ENCODE data around the gene TMEM179.

The TMEM179 gene

DNA sequence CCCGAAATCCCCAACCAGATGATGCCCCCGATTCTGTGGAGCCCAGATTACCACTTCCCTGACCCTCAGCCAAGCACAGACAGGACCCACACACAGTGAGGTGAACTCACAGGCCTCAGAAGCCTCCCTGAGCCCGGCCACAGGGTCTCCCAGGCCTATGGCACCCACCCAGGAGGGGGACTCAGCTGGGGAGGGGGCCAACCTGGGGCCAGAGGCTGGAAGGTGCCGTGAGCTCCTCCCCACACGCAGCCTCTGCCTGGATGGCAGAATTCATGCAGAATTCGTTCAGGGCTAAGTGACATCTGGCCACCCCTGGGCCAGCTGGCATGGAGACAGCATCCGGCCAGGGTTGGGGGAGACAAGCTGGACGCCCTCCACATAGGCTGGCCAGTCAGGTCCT, 11.8 kb downstream of the TMEM179 start:
- no peak for TF ChIP-seq NFIC (IDR thresholded peaks at IDR 0.05)
- TF ChIP-seq RAD21 (IDR thresholded peaks at IDR 0.05; ENCODE audit: low read depth) = no peak
- TF ChIP-seq TAF1 (IDR thresholded peaks at IDR 0.05; ENCODE audit: low read depth) = no peak
- TF ChIP-seq YY1 (IDR thresholded peaks at IDR 0.05; ENCODE audit: low read depth) = no peak
- TF ChIP-seq, protein P1, sequence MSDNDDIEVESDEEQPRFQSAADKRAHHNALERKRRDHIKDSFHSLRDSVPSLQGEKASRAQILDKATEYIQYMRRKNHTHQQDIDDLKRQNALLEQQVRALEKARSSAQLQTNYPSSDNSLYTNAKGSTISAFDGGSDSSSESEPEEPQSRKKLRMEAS (IDR thresholded peaks at IDR 0.05) = no peak
- TF ChIP-seq CEBPB (IDR thresholded peaks at IDR 0.05) = no peak
- TF ChIP-seq ZBTB7A (IDR thresholded peaks at IDR 0.05; ENCODE audit: low read depth) = no peak
- TF ChIP-seq, protein P2, sequence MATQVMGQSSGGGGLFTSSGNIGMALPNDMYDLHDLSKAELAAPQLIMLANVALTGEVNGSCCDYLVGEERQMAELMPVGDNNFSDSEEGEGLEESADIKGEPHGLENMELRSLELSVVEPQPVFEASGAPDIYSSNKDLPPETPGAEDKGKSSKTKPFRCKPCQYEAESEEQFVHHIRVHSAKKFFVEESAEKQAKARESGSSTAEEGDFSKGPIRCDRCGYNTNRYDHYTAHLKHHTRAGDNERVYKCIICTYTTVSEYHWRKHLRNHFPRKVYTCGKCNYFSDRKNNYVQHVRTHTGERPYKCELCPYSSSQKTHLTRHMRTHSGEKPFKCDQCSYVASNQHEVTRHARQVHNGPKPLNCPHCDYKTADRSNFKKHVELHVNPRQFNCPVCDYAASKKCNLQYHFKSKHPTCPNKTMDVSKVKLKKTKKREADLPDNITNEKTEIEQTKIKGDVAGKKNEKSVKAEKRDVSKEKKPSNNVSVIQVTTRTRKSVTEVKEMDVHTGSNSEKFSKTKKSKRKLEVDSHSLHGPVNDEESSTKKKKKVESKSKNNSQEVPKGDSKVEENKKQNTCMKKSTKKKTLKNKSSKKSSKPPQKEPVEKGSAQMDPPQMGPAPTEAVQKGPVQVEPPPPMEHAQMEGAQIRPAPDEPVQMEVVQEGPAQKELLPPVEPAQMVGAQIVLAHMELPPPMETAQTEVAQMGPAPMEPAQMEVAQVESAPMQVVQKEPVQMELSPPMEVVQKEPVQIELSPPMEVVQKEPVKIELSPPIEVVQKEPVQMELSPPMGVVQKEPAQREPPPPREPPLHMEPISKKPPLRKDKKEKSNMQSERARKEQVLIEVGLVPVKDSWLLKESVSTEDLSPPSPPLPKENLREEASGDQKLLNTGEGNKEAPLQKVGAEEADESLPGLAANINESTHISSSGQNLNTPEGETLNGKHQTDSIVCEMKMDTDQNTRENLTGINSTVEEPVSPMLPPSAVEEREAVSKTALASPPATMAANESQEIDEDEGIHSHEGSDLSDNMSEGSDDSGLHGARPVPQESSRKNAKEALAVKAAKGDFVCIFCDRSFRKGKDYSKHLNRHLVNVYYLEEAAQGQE (IDR thresholded peaks at IDR 0.05; ENCODE audit: low read depth) = no peak
- TF ChIP-seq EGR1 (IDR thresholded peaks at IDR 0.05) = no peak
- TF ChIP-seq EP300 (IDR thresholded peaks at IDR 0.05; ENCODE audit: borderline replicate concordance) = no peak
- no peak for TF ChIP-seq TEAD4 (IDR thresholded peaks at IDR 0.05)
- no peak for TF ChIP-seq FOXM1 (IDR thresholded peaks at IDR 0.05; ENCODE audit: borderline replicate concordance, low read depth)
- TF ChIP-seq, protein P3, sequence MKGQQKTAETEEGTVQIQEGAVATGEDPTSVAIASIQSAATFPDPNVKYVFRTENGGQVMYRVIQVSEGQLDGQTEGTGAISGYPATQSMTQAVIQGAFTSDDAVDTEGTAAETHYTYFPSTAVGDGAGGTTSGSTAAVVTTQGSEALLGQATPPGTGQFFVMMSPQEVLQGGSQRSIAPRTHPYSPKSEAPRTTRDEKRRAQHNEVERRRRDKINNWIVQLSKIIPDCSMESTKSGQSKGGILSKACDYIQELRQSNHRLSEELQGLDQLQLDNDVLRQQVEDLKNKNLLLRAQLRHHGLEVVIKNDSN (IDR thresholded peaks at IDR 0.05) = no peak
- no peak for TF ChIP-seq TCF12 (IDR thresholded peaks at IDR 0.05; ENCODE audit: low read depth)
- TF ChIP-seq CREB1 (IDR thresholded peaks at IDR 0.05; ENCODE audit: low read depth) = no peak

DNA sequence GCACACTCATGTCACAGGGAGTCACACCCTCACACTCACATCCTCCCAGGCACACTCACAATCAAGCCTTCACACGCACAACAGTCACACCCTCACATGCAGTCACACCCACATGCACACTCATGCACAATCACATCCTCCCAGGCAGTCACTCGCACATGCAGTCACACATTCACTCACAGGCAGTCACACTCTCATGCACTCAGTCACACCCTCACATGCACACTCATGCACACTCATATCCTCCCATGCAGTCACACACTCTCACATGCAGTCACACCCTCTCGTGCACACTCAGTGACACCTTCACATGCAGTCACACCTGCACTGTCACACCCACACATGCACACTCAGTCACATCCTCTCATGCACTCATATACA, 12.3 kb downstream of the TMEM179 start:
- TF ChIP-seq TAF1 (IDR thresholded peaks at IDR 0.05; ENCODE audit: low read depth) = no peak
- TF ChIP-seq EP300 (IDR thresholded peaks at IDR 0.05; ENCODE audit: borderline replicate concordance) = no peak
- no peak for TF ChIP-seq YY1 (IDR thresholded peaks at IDR 0.05; ENCODE audit: low read depth)
- TF ChIP-seq RAD21 (IDR thresholded peaks at IDR 0.05; ENCODE audit: low read depth) = no peak
- TF ChIP-seq, protein P2 (IDR thresholded peaks at IDR 0.05; ENCODE audit: low read depth) = no peak

- TF ChIP-seq ZBTB7A (IDR thresholded peaks at IDR 0.05; ENCODE audit: low read depth) (no peak), EGR1 (IDR thresholded peaks at IDR 0.05) (no peak), TCF12 (IDR thresholded peaks at IDR 0.05; ENCODE audit: low read depth) (no peak), EP300 (IDR thresholded peaks at IDR 0.05; ENCODE audit: borderline replicate concordance) (no peak), FOXM1 (IDR thresholded peaks at IDR 0.05; ENCODE audit: borderline replicate concordance, low read depth) (no peak), NFIC (IDR thresholded peaks at IDR 0.05) (no peak), TEAD4 (IDR thresholded peaks at IDR 0.05) (no peak), CREB1 (IDR thresholded peaks at IDR 0.05; ENCODE audit: low read depth) (no peak), TAF1 (IDR thresholded peaks at IDR 0.05; ENCODE audit: low read depth) (no peak), CEBPB (IDR thresholded peaks at IDR 0.05) (no peak), YY1 (IDR thresholded peaks at IDR 0.05; ENCODE audit: low read depth) (no peak), RAD21 (IDR thresholded peaks at IDR 0.05; ENCODE audit: low read depth) (no peak)
- TF ChIP-seq, protein P1 (IDR thresholded peaks at IDR 0.05) = no peak
- TF ChIP-seq, protein P2 (IDR thresholded peaks at IDR 0.05; ENCODE audit: low read depth) = no peak
- TF ChIP-seq, protein P3 (IDR thresholded peaks at IDR 0.05) = no peak
Observed at GRCh38 chr14:104591506-104592291, 12.9 kb downstream of the TMEM179 start.

GRCh38 chr14:104591031-104591430, 13.5 kb downstream of the TMEM179 start:
- TF ChIP-seq, protein P2 (IDR thresholded peaks at IDR 0.05; ENCODE audit: low read depth) = no peak
- TF ChIP-seq TEAD4 (IDR thresholded peaks at IDR 0.05) = no peak
- TF ChIP-seq EP300 (IDR thresholded peaks at IDR 0.05; ENCODE audit: borderline replicate concordance) = no peak
- TF ChIP-seq YY1 (IDR thresholded peaks at IDR 0.05; ENCODE audit: low read depth) = no peak
- no peak for TF ChIP-seq ZBTB7A (IDR thresholded peaks at IDR 0.05; ENCODE audit: low read depth)
- TF ChIP-seq, protein P1 (IDR thresholded peaks at IDR 0.05) = no peak
- no peak for TF ChIP-seq NFIC (IDR thresholded peaks at IDR 0.05)
- no peak for TF ChIP-seq RAD21 (IDR thresholded peaks at IDR 0.05; ENCODE audit: low read depth)
- no peak for TF ChIP-seq CREB1 (IDR thresholded peaks at IDR 0.05; ENCODE audit: low read depth)
- no peak for TF ChIP-seq FOXM1 (IDR thresholded peaks at IDR 0.05; ENCODE audit: borderline replicate concordance, low read depth)
- TF ChIP-seq EGR1 (IDR thresholded peaks at IDR 0.05) = no peak
- no peak for TF ChIP-seq CEBPB (IDR thresholded peaks at IDR 0.05)
- TF ChIP-seq, protein P3 (IDR thresholded peaks at IDR 0.05) = no peak
- no peak for TF ChIP-seq TAF1 (IDR thresholded peaks at IDR 0.05; ENCODE audit: low read depth)
- TF ChIP-seq TCF12 (IDR thresholded peaks at IDR 0.05; ENCODE audit: low read depth) = no peak
